Parietal lobe (tissue), 1 donor: ENCODE results near the gene CDC40. TPM values are rescaled to one million over a fixed set of nuclear protein-coding genes. Genes with fewer than 3 reads are reported as not detected.

Experiments
- total RNA-seq: library from RNA; depleted of rRNA; stranded (reverse); fragments of >200 nt; gene quantifications from one replicate; pipeline ENCODE4 v1.2.3, GENCODE V29; 2014

Gene CDC40
- 27.5 TPM for total RNA-seq

DNA sequence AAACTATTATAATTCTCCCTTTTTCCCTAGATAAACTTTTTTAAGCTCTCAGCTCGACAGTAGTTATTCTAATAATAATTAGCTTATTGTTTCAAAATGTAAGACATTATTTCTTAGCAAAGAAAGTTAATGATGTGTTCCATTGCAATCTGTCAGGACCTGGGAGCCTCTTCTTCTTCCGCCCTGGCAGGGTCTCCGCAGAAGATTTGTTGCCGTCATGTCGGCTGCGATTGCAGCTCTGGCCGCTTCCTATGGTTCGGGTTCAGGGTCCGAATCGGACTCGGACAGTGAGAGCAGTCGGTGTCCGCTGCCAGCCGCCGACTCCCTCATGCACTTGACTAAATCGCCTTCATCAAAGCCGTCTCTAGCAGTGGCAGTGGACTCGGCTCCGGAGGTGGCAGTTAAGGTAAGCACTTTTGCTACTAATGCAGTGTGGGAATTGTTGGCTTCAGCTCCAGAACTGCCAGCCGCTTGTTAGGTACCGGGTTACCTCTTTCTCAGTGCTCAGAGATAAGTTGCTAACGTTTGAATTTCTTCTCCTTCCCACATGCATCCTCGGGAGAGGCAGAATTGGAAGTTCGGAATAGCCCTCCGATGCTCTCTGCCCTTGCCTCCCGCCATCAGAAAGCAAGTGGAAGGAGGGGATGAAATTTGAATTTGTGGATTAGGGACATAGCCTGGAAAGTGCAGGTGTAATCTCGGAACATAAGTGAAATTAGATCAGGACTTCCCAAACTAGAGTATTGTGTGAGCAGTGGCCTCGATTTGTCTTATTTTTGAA is at the start of gene CDC40:
TSS of gene CDC40 (plus strand) at position 200 of the 781 bp plus-strand sequence. CDS start at position 218, 18 bp downstream.

DNA sequence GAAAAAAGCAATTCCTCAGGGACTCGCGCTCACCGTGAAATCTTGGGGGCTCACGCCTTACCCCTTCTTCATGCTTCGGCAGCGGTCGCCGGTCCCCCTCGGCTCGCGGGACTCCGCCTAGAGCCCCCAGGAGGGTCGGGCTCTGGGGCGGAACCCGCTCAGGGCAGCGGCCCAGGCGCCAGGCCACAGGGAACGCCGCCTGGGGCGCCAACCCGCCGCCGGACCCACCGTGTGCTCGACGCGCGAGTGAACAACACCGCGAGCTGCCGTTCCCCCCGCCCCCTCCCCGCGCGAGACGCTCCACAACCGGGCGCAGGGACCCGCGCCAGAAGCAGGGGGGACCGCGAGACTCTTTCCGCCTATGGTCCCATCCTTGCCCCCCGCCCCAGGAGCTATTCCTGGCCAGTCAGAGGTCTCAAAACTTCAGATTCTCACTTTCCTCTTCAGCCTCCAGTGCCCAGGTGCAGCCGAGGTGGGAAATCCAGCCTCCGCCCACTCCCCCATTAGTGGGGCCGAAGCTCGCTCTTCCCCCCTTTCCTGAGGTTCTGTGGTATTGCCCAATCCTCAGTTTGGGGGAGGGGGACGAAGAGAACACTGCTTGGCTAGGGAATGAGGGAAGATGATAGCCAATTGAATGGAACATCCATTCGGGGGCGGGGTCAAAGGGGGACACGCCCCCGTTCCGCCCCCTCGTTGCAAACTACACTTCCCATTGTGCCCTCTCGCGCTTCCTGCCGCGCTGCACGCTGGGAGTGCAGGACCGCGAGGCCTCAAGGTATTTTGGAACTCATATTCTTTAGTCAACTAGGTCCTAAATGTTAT is 610 bp upstream of the CDC40 start, which contains the start of gene WASF1:
TSS of gene WASF1 (minus strand) at position 265 of the 822 bp plus-strand sequence. CDS start 52,069 bp downstream, outside the sequence.

Other genes starting within 250 kb of the CDC40 start
- 1.3 TPM for gene GPR6, start 202.1 kb upstream of the CDC40 start, total RNA-seq
- 144 TPM for gene WASF1, start 757 bp upstream of the CDC40 start, total RNA-seq
- gene METTL24, start 177.9 kb downstream of the CDC40 start, total RNA-seq, result 1.6 TPM
- gene DDO, start 235.1 kb downstream of the CDC40 start, total RNA-seq, result not detected